Left lung (tissue), 10 donors: Measurements from ENCODE around the gene ZBTB46. TPM values are rescaled to one million over a fixed set of nuclear protein-coding genes. Genes with fewer than 3 reads are reported as not detected.

Experiments used
- ATAC-seq: fragments of 200-7000 bp; cut with Tn5 transposase; one replicate; pipeline ENCODE4 v1.9.1; 2020; ENCODE audit warnings: moderate library complexity
- DNase-seq, 4 donors: peaks; one replicate each; pipeline ENCODE4 v3.0.0-alpha.2; 2013 to 2020
- H3K27ac ChIP-seq, 2 donors: fragments of 200-600 bp; sonication (generic) in 1 of 2; one replicate each; pipeline versions ENCODE4 v1.5.0 to v1.8.0; 2020 to 2021
- H3K27me3 ChIP-seq, 2 donors: fragments of 200-600 bp; sonication (generic) in 1 of 2; one replicate each; pipeline versions ENCODE4 v1.5.0 to v1.8.0; 2020 to 2021
- H3K36me3 ChIP-seq, 2 donors: fragments of 200-600 bp; sonication (generic) in 1 of 2; one replicate each; pipeline versions ENCODE4 v1.5.0 to v1.8.0; 2020 to 2021
- H3K4me1 ChIP-seq, 2 donors: fragments of 200-600 bp; one replicate each; pipeline ENCODE4 v1.8.0; 2021
- H3K4me3 ChIP-seq, 2 donors: fragments of 200-600 bp; sonication (generic) in 1 of 2; one replicate each; pipeline versions ENCODE4 v1.5.0 to v1.8.0; 2020 to 2021; ENCODE audit warnings: mild to moderate bottlenecking in 1 of 2
- H3K9me3 ChIP-seq, 2 donors: fragments of 200-600 bp; sonication (generic) in 1 of 2; one replicate each; pipeline versions ENCODE4 v1.5.0 to v1.8.0; 2020 to 2021
- CTCF ChIP-seq, 2 donors: fragments of 200-600 bp; sonication (generic) in 1 of 2; IDR thresholded peaks; one replicate each; pipeline versions ENCODE4 v1.5.0 to v1.8.0; 2021; ENCODE audit warnings: antibody characterized with exemption in 2 of 2
- intact Hi-C, 2 donors: fragments of 100-400 bp; cut with DNase I; formaldehyde crosslinking; loops; one replicate each; pipeline versions ENCODE4 v1.11.2 to v1.14.2; 2022
- polyA plus RNA-seq, 6 donors: library from polyadenylated mRNA; unstranded; fragments of 120-200 nt; gene quantifications; one replicate each; pipeline ENCODE4 v1.2.1, GENCODE V29; 2013; ENCODE audit not compliant: insufficient read length in 6 of 6
- total RNA-seq, 2 donors: library from RNA; stranded (reverse); fragmentation: NEBNext Ultra II Directional; extraction: Animal tissue kit (Norgen Biotek cat#: 25700); gene quantifications; one replicate each; pipeline ENCODE4 v1.2.1, GENCODE V29; 2021
- donor health status: DM: no; HTN: yes; CAD: no.
- donor health status: DM: no; HTN: no; CAD: no.

The ZBTB46 gene
- total and polyA plus RNA-seq, 8 donors = 9.2 to 16.3 (median 11.7) TPM

GRCh38 chr20:63696628-63697356 is 134.3 kb downstream of the ZBTB46 start, which contains the start of gene TNFRSF6B:
TSS of gene TNFRSF6B (plus strand) at chr20:63696652. CDS start at chr20:63696768, 116 bp downstream.
- DNase-seq (peak in 1 of 4 donors; percentile 81), ATAC-seq (no peak)
- peaks cover 12 to 53% of the 10 kb centered on the region in 2 donors for H3K4me1 ChIP-seq
- peaks cover 0 to 39% of the 10 kb centered on the region in 2 donors for H3K36me3 ChIP-seq
- H3K9me3 ChIP-seq = no peaks in the 10 kb centered on the region
- peaks cover 0 to 10% of the 10 kb centered on the region in 2 donors for H3K27me3 ChIP-seq
- intact Hi-C loops = no loop called here
- H3K4me3 ChIP-seq = peak within 1 kb of the TSS; percentile 7 to 40
- H3K27ac ChIP-seq = peak within 1 kb of the TSS in 1 of 2 donors; percentile 82
- TF ChIP-seq CTCF (IDR thresholded peaks at IDR 0.05) = no peak

- intact Hi-C loops = no loop called here
- Histone ChIP-seq H3K27me3 (peaks cover 0 to 10% of the 10 kb centered on the region in 2 donors), H3K36me3 (peaks cover 0 to 40% of the 10 kb centered on the region in 2 donors), H3K27ac (peak overlapping the region in 1 of 2 donors; percentile 82), H3K4me1 (peaks cover 12 to 56% of the 10 kb centered on the region in 2 donors), H3K9me3 (no peaks in the 10 kb centered on the region), H3K4me3 (peak overlapping the region in 1 of 2 donors; percentile 40)
- DNase-seq = peak in 1 of 4 donors; percentile 77
- peak; percentile 2 for ATAC-seq
- no peak for TF ChIP-seq CTCF (IDR thresholded peaks at IDR 0.05)
Observed at GRCh38 chr20:63696306-63696627, 134.8 kb downstream of the ZBTB46 start.

GRCh38 chr20:63695424-63696305 is 135.4 kb downstream of the ZBTB46 start:
- H3K27ac ChIP-seq = peak overlapping the region in 1 of 2 donors; percentile 82
- H3K27me3 ChIP-seq = peaks cover 0 to 10% of the 10 kb centered on the region in 2 donors
- H3K9me3 ChIP-seq = no peaks in the 10 kb centered on the region
- DNase-seq (peak in 1 of 4 donors; percentile 60), ATAC-seq (no peak)
- H3K36me3 ChIP-seq = peaks cover 0 to 42% of the 10 kb centered on the region in 2 donors
- TF ChIP-seq CTCF (IDR thresholded peaks at IDR 0.05) = no peak
- peaks cover 12 to 56% of the 10 kb centered on the region in 2 donors for H3K4me1 ChIP-seq
- intact Hi-C loops = no loop called here
- no peak overlapping the region for H3K4me3 ChIP-seq

- H3K27ac ChIP-seq = no peak overlapping the region
- peaks cover 12 to 51% of the 10 kb centered on the region in 2 donors for H3K4me1 ChIP-seq
Observed at GRCh38 chr20:63694584-63695423, 136.3 kb downstream of the ZBTB46 start.

More at GRCh38 chr20:63694584-63695423, 136.3 kb downstream of the ZBTB46 start:
- H3K36me3 ChIP-seq = peaks cover 0 to 35% of the 10 kb centered on the region in 2 donors
- intact Hi-C loops = no loop called here
- H3K9me3 ChIP-seq = no peaks in the 10 kb centered on the region
- H3K27me3 ChIP-seq = peaks cover 0 to 10% of the 10 kb centered on the region in 2 donors
- no peak for TF ChIP-seq CTCF (IDR thresholded peaks at IDR 0.05)
- ATAC-seq = no peak
- H3K4me3 ChIP-seq = no peak overlapping the region
- DNase-seq = peak in 1 of 4 donors; percentile 72
